Neural cell (in vitro differentiated cells): ENCODE data around the gene ADH6. TPM values are rescaled to one million over a fixed set of nuclear protein-coding genes. Genes with fewer than 3 reads are reported as not detected.

Experiments used
- H2AFZ ChIP-seq: fragments of 200-600, 300-800 bp; sonication (generic), shearing (Covaris generic); 2 replicates; pipeline ENCODE4 v1.6.0; 2014; ENCODE audit warnings: low read depth, mild to moderate bottlenecking, antibody characterized with exemption, low read length, moderate library complexity
- H3F3A ChIP-seq: fragments of 200-600 bp; shearing (Covaris generic); 2 replicates; pipeline ENCODE4 v1.6.1; 2016; ENCODE audit warnings: mild to moderate bottlenecking, moderate library complexity, mixed read lengths, antibody characterized with exemption, low read length; ENCODE audit not compliant: insufficient read depth, poor library complexity, severe bottlenecking
- H3K27ac ChIP-seq: fragments of 200-600, 300-800 bp; sonication (generic), shearing (Covaris generic); 2 replicates; pipeline ENCODE4 v1.5.1; 2014; ENCODE audit warnings: mild to moderate bottlenecking, low read length, moderate library complexity
- H3K27me3 ChIP-seq: fragments of 300-800, 200-600 bp; sonication (generic), shearing (Covaris generic); 2 replicates; pipeline ENCODE4 v1.6.0; 2014; ENCODE audit warnings: mild to moderate bottlenecking, low read depth, low read length, moderate library complexity; ENCODE audit not compliant: insufficient read depth
- H3K36me3 ChIP-seq: fragments of 300-800, 200-600 bp; sonication (generic), shearing (Covaris generic); 2 replicates; pipeline ENCODE4 v1.5.1; 2014; ENCODE audit warnings: mild to moderate bottlenecking, antibody characterized with exemption, low read length, moderate library complexity; ENCODE audit not compliant: insufficient read depth
- H3K4me2 ChIP-seq: fragments of 300-800, 200-600 bp; sonication (generic), shearing (Covaris generic); 2 replicates; pipeline ENCODE4 v1.6.0; 2014; ENCODE audit warnings: mild to moderate bottlenecking, low read length
- H3K4me3 ChIP-seq: fragments of 300-800, 200-600 bp; sonication (generic), shearing (Covaris generic); 2 replicates; pipeline ENCODE4 v1.5.1; 2014; ENCODE audit warnings: mild to moderate bottlenecking, low read length, moderate library complexity
- H3K79me2 ChIP-seq: fragments of 200-600 bp; shearing (Covaris generic); replicated peaks from 2 replicates; pipeline ENCODE4 v1.6.0; 2014; ENCODE audit warnings: mild to moderate bottlenecking, low read length, moderate library complexity; ENCODE audit not compliant: insufficient read depth
- H3K9ac ChIP-seq: fragments of 300-800, 200-600 bp; sonication (generic), shearing (Covaris generic); 2 replicates; pipeline ENCODE4 v1.6.1; 2016; ENCODE audit warnings: mild to moderate bottlenecking, low read length, mixed read lengths
- H3K9me2 ChIP-seq: fragments of 200-600 bp; shearing (Covaris generic); 2 replicates; pipeline ENCODE4 v1.6.1; 2016; ENCODE audit warnings: mild to moderate bottlenecking, low read length, mixed read lengths; ENCODE audit not compliant: insufficient read depth
- H3K9me3 ChIP-seq: fragments of 200-600, 300-800 bp; sonication (generic), shearing (Covaris generic); 2 replicates; pipeline ENCODE4 v1.6.1; 2016; ENCODE audit warnings: mild to moderate bottlenecking, mixed run types, low read length, moderate library complexity, mixed read lengths
- H4K20me1 ChIP-seq: fragments of 200-600 bp; shearing (Covaris generic); 2 replicates; pipeline ENCODE4 v1.6.1; 2016; ENCODE audit warnings: mild to moderate bottlenecking, mixed run types; ENCODE audit not compliant: insufficient read depth
- EP300 ChIP-seq: fragments of 450-650 bp; conservative IDR thresholded peaks from 2 replicates; pipeline ENCODE4 v1.6.1; 2014; ENCODE audit warnings: antibody characterized with exemption, mild to moderate bottlenecking, moderate library complexity; ENCODE audit not compliant: poor library complexity, severe bottlenecking
- EZH2 ChIP-seq: fragments of 200-600, 300-800 bp; shearing (Covaris generic), sonication (generic); IDR thresholded peaks from 2 replicates; pipeline ENCODE4 v1.6.1; 2014; ENCODE audit warnings: antibody characterized with exemption, low read length, borderline replicate concordance, mild to moderate bottlenecking; ENCODE audit not compliant: insufficient read depth, poor library complexity, severe bottlenecking
- MXI1 ChIP-seq: fragments of 450-650 bp; conservative IDR thresholded peaks from 2 replicates; pipeline ENCODE4 v1.6.1; 2014; ENCODE audit warnings: antibody characterized with exemption, mild to moderate bottlenecking; ENCODE audit not compliant: poor library complexity, severe bottlenecking
- POLR2AphosphoS5 ChIP-seq: IDR thresholded peaks from 2 replicates; pipeline ENCODE4 v1.6.1; 2012
- RAD21 ChIP-seq: fragments of 450-650 bp; conservative IDR thresholded peaks from 2 replicates; pipeline ENCODE4 v1.6.1; 2014; ENCODE audit warnings: antibody characterized with exemption, mild to moderate bottlenecking, moderate library complexity
- SMC3 ChIP-seq: fragments of 450-650 bp; conservative IDR thresholded peaks from 2 replicates; pipeline ENCODE4 v1.6.1; 2014; ENCODE audit warnings: antibody characterized with exemption, mild to moderate bottlenecking, moderate library complexity; ENCODE audit not compliant: poor library complexity
- TAF1 ChIP-seq: IDR thresholded peaks from 2 replicates; pipeline ENCODE4 v1.6.1; 2012; ENCODE audit warnings: low read depth
- polyA plus RNA-seq: library from polyadenylated mRNA; depleted of rRNA; stranded (reverse); fragments of >200 nt; gene quantifications from 2 replicates; pipeline ENCODE4 v1.2.3, GENCODE V29; 2014
- TF ChIP-seq, protein P1 (sequence below): IDR thresholded peaks from 2 replicates; pipeline ENCODE4 v1.6.1; 2012; ENCODE audit warnings: borderline replicate concordance
- TF ChIP-seq, protein P2 (sequence below): fragments of 450-650 bp; IDR thresholded peaks from 2 replicates; pipeline ENCODE4 v1.5.1; 2014; ENCODE audit warnings: antibody characterized with exemption, mild to moderate bottlenecking, moderate library complexity; ENCODE audit not compliant: poor library complexity, severe bottlenecking

The ADH6 gene
- polyA plus RNA-seq, 1 donor from 2014 or later = not detected

- no peaks in the 10 kb centered on the region for H3F3A ChIP-seq
- no peaks in the 10 kb centered on the region for H3K79me2 ChIP-seq
- no peaks in the 10 kb centered on the region for H3K36me3 ChIP-seq
- H3K4me3 ChIP-seq = no peak overlapping the region
- no peak overlapping the region for H3K4me2 ChIP-seq
- no peak overlapping the region for H2AFZ ChIP-seq
- H3K9me2 ChIP-seq = no peaks in the 10 kb centered on the region
- no peaks in the 10 kb centered on the region for H4K20me1 ChIP-seq
- H3K9ac ChIP-seq = no peak overlapping the region
- no peaks in the 10 kb centered on the region for H3K27me3 ChIP-seq
- TF ChIP-seq, protein P1, sequence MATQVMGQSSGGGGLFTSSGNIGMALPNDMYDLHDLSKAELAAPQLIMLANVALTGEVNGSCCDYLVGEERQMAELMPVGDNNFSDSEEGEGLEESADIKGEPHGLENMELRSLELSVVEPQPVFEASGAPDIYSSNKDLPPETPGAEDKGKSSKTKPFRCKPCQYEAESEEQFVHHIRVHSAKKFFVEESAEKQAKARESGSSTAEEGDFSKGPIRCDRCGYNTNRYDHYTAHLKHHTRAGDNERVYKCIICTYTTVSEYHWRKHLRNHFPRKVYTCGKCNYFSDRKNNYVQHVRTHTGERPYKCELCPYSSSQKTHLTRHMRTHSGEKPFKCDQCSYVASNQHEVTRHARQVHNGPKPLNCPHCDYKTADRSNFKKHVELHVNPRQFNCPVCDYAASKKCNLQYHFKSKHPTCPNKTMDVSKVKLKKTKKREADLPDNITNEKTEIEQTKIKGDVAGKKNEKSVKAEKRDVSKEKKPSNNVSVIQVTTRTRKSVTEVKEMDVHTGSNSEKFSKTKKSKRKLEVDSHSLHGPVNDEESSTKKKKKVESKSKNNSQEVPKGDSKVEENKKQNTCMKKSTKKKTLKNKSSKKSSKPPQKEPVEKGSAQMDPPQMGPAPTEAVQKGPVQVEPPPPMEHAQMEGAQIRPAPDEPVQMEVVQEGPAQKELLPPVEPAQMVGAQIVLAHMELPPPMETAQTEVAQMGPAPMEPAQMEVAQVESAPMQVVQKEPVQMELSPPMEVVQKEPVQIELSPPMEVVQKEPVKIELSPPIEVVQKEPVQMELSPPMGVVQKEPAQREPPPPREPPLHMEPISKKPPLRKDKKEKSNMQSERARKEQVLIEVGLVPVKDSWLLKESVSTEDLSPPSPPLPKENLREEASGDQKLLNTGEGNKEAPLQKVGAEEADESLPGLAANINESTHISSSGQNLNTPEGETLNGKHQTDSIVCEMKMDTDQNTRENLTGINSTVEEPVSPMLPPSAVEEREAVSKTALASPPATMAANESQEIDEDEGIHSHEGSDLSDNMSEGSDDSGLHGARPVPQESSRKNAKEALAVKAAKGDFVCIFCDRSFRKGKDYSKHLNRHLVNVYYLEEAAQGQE = no peak
- H3K9me3 ChIP-seq = no peaks in the 10 kb centered on the region
- H3K27ac ChIP-seq = no peak overlapping the region
Observed at GRCh38 chr4:99179178-99179577, 39.9 kb downstream of the ADH6 start.

- no peaks in the 10 kb centered on the region for H3K27me3 ChIP-seq
- no peak for TF ChIP-seq EZH2
- no peak for TF ChIP-seq MXI1
- TF ChIP-seq TAF1 = no peak
- TF ChIP-seq SMC3 = no peak
- no peak overlapping the region for H2AFZ ChIP-seq
Observed at GRCh38 chr4:99166544-99166943, 52.5 kb downstream of the ADH6 start.

DNA sequence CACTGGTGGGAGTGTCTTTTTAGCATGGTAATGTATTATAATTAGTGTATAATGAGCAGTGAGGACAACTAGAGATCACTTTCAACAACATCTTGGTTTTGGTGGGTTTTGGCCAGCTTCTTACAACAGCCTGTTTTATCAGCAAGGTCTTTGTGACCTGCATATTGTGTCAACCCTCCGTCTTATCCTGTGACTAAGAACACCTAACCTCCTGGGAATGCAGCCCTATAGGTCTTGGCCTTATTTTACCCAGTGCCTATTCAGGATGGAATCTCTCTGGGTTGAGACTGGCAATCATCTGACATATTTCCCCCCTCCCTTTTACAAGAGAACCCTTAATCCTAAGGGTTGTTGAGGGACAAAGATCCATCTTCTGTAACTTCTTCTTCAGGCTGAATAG lies 53.1 kb downstream of the ADH6 start:
- Histone ChIP-seq H4K20me1 (no peaks in the 10 kb centered on the region), H2AFZ (no peak overlapping the region)
- no peak for TF ChIP-seq RAD21
- TF ChIP-seq SMC3 = no peak
- TF ChIP-seq, protein P1 = no peak
- TF ChIP-seq, protein P2, sequence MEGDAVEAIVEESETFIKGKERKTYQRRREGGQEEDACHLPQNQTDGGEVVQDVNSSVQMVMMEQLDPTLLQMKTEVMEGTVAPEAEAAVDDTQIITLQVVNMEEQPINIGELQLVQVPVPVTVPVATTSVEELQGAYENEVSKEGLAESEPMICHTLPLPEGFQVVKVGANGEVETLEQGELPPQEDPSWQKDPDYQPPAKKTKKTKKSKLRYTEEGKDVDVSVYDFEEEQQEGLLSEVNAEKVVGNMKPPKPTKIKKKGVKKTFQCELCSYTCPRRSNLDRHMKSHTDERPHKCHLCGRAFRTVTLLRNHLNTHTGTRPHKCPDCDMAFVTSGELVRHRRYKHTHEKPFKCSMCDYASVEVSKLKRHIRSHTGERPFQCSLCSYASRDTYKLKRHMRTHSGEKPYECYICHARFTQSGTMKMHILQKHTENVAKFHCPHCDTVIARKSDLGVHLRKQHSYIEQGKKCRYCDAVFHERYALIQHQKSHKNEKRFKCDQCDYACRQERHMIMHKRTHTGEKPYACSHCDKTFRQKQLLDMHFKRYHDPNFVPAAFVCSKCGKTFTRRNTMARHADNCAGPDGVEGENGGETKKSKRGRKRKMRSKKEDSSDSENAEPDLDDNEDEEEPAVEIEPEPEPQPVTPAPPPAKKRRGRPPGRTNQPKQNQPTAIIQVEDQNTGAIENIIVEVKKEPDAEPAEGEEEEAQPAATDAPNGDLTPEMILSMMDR = no peak
- TF ChIP-seq MXI1 = no peak
- no peak for TF ChIP-seq POLR2AphosphoS5
- no peak for TF ChIP-seq EP300
- no peak for TF ChIP-seq EZH2
- no peak for TF ChIP-seq TAF1

More at GRCh38 chr4:99166544-99166943, 52.5 kb downstream of the ADH6 start:
- H3K36me3 ChIP-seq = no peaks in the 10 kb centered on the region
- H3F3A ChIP-seq = no peaks in the 10 kb centered on the region
- H3K9me2 ChIP-seq = no peaks in the 10 kb centered on the region
- H3K9ac ChIP-seq = no peak overlapping the region
- H4K20me1 ChIP-seq = no peaks in the 10 kb centered on the region
- no peak overlapping the region for H3K4me3 ChIP-seq
- H3K27ac ChIP-seq = no peak overlapping the region
- H3K79me2 ChIP-seq = no peaks in the 10 kb centered on the region
- H3K4me2 ChIP-seq = no peak overlapping the region
- H3K9me3 ChIP-seq = no peaks in the 10 kb centered on the region

More for the DNA sequence above, 53.1 kb downstream of the ADH6 start:
- Histone ChIP-seq H3K27me3 (no peaks in the 10 kb centered on the region), H3K4me2 (no peak overlapping the region), H3F3A (no peaks in the 10 kb centered on the region), H3K36me3 (no peaks in the 10 kb centered on the region), H3K79me2 (no peaks in the 10 kb centered on the region), H3K9me2 (no peaks in the 10 kb centered on the region), H3K9ac (no peak overlapping the region), H3K9me3 (no peaks in the 10 kb centered on the region), H3K27ac (no peak overlapping the region), H3K4me3 (no peak overlapping the region)
